GM12873 (cell line): ENCODE results near the gene MYZAP.

ENCODE experiments used
- TF ChIP-seq, protein P1 (sequence below): IDR thresholded peaks from 2 replicates; pipeline ENCODE4 v1.5.1; 2012; ENCODE audit warnings: low read depth, mild to moderate bottlenecking, moderate library complexity, low read length, control low read depth; ENCODE audit not compliant: insufficient read depth; ENCODE audit errors: missing control alignments

MYZAP gene

DNA sequence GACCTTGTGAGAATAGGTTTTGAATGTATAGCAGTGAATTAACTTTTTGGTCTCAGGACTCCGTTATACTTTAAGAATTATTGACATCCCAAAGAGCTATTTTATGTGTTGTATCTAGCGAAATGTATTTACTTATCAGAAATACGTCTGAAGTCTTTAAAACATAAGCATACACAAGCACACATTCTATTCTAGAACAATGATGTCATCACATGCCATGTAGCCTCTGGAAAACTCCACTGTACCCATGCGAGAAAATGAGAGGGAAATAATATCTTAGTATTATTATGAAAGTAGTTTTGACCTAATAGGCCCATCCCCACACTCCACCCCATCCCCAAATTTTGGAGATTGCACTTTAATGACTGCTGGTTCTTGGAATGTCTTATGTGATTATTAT is 116.3 kb downstream of the MYZAP start:
- TF ChIP-seq, protein P1, sequence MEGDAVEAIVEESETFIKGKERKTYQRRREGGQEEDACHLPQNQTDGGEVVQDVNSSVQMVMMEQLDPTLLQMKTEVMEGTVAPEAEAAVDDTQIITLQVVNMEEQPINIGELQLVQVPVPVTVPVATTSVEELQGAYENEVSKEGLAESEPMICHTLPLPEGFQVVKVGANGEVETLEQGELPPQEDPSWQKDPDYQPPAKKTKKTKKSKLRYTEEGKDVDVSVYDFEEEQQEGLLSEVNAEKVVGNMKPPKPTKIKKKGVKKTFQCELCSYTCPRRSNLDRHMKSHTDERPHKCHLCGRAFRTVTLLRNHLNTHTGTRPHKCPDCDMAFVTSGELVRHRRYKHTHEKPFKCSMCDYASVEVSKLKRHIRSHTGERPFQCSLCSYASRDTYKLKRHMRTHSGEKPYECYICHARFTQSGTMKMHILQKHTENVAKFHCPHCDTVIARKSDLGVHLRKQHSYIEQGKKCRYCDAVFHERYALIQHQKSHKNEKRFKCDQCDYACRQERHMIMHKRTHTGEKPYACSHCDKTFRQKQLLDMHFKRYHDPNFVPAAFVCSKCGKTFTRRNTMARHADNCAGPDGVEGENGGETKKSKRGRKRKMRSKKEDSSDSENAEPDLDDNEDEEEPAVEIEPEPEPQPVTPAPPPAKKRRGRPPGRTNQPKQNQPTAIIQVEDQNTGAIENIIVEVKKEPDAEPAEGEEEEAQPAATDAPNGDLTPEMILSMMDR: no peak

DNA sequence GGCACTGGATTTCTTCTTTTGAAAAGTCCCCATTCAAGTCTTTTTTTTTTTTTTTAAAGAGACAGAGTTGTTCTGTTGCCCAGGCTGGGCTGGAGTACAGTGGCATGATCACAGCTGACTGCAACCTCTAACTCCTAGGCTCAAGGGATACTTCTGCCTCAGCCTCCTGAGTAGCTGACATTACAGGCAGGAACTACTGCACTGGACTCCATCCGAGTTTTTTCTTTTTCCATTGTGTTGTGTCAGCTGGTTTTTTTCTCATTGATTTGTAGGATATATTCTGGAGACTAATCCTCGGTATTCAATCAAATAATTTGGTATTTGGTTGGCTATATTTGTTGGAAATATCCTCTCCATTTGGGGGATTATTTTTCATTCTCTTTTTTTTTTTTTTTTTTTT is 126.6 kb downstream of the MYZAP start:
- TF ChIP-seq, protein P1: no peak

DNA sequence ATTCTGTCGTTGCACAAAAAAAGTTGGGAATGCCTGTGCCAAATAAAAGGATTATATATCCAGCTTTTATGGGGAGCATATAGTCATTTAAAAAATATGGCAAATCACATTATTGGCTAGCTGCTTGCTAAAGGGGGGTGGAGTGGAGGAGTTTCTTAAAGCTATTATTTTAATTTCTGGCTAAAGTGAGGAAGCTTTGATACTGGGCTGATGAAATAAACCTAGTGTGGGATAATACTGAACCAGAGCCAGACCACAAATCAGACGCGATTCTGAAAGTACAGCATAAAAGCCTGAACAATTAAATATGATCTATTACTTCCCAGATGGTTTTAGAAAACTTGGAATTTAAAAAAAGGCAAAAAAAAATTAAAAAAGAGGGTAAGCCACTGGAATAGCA is 129.2 kb downstream of the MYZAP start:
- TF ChIP-seq, protein P1: no peak

DNA sequence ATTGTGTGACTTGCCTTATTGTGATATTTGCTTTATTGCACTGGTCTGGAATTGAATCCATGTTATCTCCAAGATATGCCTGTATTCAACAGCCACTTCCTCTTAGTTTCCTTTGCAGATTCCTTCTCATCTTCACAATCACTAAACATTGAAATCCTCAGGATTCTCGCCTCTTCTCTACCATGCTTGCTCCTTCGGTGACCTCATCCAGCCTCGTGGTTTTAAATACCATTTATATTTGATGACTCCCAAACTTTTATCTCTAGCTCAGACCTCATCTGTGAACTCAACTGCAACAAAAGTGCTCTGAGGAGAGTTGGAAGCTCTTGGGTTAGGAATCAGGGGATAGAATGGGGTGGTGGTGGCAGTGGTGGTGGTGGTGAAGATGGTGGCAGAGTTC is 134.7 kb downstream of the MYZAP start:
- TF ChIP-seq, protein P1: no peak

DNA sequence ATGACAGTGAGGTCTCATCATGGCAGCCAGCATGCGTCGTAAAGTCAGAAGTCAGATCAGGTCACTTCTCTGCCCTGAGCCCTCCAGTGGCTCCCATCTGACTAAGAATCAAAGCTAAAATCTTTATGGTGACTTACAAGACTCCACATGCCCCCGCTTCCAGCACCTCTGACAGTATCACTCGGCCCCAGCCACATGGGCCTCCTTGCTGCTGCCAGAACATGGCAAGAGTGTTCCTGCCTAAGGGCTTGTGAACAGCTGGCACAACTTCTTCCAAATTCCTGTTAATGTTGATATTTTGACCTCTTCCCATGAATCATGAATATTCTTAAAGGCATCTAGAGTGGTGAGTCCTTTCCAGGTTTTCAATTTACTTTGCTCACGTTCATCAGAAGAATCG is 135.3 kb downstream of the MYZAP start:
- TF ChIP-seq, protein P1: no peak

DNA sequence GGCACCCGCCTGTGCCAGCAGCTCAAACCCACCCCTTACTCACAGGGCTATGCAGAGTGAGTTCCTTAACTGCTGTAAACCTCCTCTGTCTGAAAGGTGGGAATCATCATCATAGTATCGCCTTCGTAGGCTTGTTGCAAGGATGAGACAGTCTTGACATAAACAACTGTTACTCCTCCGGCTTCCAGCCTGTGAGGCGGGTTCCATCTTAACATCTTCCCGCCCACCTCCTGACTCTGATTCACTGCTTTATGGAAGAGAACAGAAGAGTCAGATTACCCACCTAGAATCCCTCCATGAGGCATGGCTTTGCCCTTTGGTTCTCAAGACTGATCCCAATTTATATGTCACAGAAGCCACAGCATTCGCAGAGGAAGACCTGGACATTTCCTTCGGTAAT is 136.7 kb downstream of the MYZAP start:
- TF ChIP-seq, protein P1: no peak

DNA sequence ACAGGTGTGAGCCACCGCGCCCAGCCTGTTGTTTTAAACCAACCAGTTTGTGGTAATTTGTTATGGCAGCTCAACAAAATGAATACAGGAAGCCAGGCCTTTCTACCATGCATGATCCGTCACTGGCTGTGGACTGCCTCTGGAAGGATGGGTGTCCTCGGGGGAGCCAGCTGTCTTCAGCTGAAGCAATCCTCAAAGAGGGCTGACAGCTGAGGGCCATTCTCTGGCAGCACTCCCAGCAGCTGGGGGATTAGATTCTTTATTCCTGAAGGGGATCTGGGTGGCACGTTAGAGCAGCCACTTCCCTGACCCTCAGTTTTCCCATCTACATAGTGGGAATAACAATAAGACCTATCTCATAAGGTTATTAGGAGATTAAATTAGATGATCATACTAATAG is 139.2 kb downstream of the MYZAP start:
- TF ChIP-seq, protein P1: no peak

DNA sequence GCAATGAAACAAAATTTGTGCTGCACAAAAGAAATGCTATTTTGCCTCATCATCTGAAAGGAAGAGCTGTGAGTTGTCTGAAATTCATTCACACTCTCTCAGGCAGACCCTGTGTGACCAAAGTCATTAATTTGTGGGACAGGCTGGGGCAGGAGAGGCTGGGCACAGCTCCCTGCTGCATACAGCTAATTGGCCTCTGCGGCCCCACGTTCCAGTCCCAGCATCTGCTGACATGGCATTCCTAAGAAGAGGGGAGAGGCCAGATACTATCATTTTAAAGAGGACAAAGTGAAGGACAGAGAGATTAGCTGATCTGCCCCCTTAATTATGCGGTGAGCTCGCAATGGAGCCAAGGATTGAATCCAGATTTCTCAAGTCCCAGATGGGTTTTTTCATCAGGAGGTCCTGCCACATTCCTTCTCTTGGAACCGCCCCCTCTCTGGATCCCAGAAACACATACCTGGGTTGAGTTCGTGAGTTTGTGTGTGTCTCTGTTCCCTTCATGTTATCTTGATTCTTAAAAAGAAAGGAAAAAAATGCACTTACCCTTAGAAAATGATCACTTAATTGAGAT is 139.9 kb downstream of the MYZAP start:
- TF ChIP-seq, protein P1: no peak
